ENCODE measurements around the gene WBP1.
A peak's percentile ranks its signal among the peaks of the same experiment; 100 is the strongest.

WBP1 gene

DNA sequence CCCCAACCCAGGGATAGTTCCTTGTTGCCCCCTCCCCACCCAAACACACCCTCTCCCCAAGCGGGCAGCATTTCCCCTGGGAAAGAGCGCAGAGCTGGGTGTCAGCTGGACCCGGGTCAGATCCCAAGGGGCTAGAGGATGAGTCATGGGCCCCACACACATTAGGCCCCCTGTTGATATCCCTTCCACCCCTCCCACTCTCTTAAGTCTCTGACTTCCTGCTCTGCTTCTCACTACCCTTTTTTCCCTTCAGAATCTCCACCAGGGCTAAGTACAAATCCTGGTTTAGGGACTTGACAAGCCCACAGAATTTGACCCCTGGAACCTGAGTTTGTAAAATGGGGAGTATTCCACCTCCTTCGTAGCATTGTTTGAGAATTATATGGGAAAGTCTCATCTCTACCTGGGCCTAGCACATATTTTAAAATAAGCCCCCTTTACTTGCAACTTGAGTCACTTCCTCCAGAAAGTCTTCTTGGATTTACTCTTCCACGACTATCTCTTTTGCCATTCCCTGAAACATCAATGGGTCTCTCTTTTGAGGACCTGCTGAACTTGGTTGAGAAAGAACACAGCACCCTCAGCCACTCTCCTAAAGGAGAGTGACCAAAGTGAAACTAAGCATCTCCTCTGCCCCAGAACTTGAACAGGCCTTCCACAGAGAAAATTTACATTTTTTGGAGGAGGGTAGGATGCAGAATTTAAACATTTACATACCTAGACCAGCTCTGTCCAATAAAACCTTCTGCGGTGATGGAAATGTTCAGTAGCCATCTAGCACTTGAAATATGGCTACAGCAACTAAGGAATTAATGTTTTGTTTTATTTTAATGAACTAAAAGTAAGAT is 21.2 kb upstream of the WBP1 start:
- CTCF ChIA-PET, result no interaction called here

DNA sequence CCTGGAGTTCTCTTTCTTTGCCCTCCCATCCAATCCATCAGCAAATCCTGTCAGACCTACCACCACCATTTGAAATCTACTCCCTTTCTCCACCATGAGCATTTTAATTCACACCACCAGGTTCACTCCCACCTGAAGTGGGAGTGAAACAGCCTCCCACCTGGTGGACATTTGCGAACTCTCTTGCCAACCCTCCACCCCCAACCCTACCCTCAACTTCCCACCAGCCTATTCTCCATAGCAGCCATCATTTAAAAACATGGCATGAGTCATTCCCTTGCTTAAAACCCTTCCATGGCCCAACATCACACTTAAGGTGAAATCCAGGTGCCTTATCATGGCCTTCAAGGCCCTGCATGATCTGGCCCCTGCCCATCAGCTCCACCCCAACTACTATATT is 20.0 kb upstream of the WBP1 start:
- no peak for DNase-seq (ENCODE audit: low spot score)
- H3K27ac ChIP-seq, result peak overlapping the region; percentile 27
- POLR2A ChIA-PET (ENCODE audit: low non-redundant PET), result no interaction called here
- CTCF ChIA-PET, result no interaction called here
- TF ChIP-seq, protein P1, sequence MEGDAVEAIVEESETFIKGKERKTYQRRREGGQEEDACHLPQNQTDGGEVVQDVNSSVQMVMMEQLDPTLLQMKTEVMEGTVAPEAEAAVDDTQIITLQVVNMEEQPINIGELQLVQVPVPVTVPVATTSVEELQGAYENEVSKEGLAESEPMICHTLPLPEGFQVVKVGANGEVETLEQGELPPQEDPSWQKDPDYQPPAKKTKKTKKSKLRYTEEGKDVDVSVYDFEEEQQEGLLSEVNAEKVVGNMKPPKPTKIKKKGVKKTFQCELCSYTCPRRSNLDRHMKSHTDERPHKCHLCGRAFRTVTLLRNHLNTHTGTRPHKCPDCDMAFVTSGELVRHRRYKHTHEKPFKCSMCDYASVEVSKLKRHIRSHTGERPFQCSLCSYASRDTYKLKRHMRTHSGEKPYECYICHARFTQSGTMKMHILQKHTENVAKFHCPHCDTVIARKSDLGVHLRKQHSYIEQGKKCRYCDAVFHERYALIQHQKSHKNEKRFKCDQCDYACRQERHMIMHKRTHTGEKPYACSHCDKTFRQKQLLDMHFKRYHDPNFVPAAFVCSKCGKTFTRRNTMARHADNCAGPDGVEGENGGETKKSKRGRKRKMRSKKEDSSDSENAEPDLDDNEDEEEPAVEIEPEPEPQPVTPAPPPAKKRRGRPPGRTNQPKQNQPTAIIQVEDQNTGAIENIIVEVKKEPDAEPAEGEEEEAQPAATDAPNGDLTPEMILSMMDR (conservative IDR thresholded peaks at IDR 0.05; ENCODE audit: low read depth), result no peak

More for the DNA sequence above, 21.2 kb upstream of the WBP1 start:
- peak overlapping the region; percentile 34; the same call in 1 of the 2 replicates for H3K27ac ChIP-seq
- DNase-seq (ENCODE audit: low spot score), result no peak
- TF ChIP-seq, protein P1 (conservative IDR thresholded peaks at IDR 0.05; ENCODE audit: low read depth), result no peak
- POLR2A ChIA-PET (ENCODE audit: low non-redundant PET), result no interaction called here

DNA sequence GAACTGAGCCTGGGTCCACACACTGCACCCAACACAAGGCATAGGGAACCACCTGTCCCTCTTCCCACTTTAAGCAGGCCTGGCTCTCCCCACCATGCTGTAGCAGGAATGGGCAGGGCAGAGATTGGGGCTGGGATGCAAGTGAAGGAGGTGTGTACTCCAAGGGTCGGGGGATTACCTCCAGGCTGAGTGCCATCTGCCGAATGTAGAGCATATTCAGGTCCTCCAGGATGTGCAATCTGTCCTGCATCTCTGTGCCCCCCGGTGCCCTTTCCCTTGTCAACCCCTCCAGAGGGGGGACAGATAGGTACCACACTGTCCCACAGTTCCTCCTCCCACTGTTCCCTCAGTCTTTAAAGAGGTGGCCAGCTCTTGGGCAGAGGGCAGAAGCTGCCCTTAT is 18.9 kb upstream of the WBP1 start:
- ChIA-PET CTCF (interaction anchor here (0.6 to 1.0 kb wide), 2 partner anchors 12 to 16 kb away, joined by 3 read pairs; partner anchors contain the start of gene INO80B), POLR2A (ENCODE audit: low non-redundant PET) (interaction anchor here (1.4 kb wide), 1 partner anchor 19 kb away, joined by 5 read pairs; the partner anchor contains the start of gene WBP1)
- peak overlapping the region; percentile 94 for H3K27ac ChIP-seq
- no peak for DNase-seq (ENCODE audit: low spot score)
- TF ChIP-seq, protein P1 (conservative IDR thresholded peaks at IDR 0.05; ENCODE audit: low read depth), result no peak

DNA sequence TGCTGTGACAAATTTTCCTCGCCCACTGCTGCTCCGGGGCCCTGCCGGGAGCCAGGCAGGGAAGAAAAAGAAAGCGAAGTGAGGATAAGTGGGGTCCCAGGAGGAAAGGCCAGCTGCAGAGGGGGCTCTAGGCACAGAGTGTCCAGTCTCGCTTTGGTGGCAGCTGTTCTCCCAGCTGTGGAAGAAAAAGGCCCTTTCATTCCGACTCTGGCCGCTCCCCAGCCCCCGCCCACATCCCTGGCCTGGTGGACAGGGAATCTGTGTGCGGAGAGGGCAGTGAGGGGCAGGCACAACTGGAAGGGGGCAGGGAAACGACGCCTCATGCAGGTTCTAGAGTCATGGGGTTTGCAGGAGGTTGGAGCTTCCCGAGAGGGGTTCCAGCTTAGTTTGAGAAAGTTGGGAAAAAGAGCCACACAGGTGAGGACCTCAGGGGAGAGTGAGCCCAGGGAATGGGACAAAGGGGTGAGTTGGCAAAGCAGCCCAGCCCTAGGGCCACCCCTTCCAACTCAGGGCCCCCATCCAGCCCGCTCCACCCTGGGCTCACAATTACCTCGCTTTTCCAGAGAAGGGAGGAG is 18.3 kb upstream of the WBP1 start:
- CTCF ChIA-PET, result interaction anchor here (0.6 to 1.0 kb wide), 2 partner anchors 12 to 15 kb away, joined by 3 read pairs; partner anchors contain the start of gene INO80B
- H3K27ac ChIP-seq, result peak overlapping the region; percentile 94
- TF ChIP-seq, protein P1 (conservative IDR thresholded peaks at IDR 0.05; ENCODE audit: low read depth), result no peak
- DNase-seq (ENCODE audit: low spot score), result no peak
- POLR2A ChIA-PET (ENCODE audit: low non-redundant PET), result interaction anchor here (0.5 to 1.4 kb wide), 3 partner anchors 9 to 18 kb away, joined by 3 to 5 read pairs (median 3); partner anchors contain the start of gene WBP1

DNA sequence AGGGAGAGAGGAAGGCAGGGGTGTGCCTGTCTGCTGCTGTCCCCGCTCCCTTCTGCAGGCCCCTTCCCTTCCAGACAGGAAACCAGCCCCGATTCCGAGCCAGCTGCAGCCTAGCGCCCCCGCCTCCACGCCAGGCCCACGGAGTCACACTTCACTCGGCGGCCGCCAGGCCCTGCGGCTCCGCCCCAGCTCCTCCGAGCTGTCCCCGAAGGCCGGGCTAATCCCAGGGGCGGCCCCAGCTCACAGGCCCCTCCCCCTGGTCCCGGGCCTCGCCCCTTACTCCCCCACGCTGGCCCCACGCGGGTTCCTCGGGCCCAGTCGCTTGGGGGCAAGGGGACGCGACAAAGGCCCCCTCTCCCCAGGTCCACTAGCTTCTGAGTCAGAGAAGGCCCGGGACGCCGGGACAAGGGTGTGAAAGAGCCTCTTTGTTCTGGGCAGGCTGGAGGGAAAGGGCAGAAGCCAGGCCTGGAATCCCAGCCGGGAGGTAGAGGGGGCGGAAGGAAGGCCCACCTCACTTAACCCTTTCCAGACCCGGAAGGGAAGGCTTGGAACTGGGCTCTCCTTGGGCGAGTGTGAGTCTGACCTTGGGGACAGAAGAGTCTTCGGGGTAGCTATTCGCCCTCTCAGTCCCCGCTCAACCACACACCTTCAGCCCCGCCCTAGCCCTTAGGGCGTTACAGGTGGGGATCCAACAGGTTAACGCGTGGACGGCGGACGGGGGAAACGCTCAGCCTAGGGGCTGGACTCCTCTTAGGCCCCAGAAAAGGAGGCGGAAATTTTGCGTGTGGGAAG is 17.7 kb upstream of the WBP1 start:
- POLR2A ChIA-PET (ENCODE audit: low non-redundant PET), result interaction anchor here (0.5 to 1.4 kb wide), 3 partner anchors 9 to 18 kb away, joined by 3 to 5 read pairs (median 3); partner anchors contain the start of gene WBP1
- peak; percentile 96 for DNase-seq (ENCODE audit: low spot score)
- CTCF ChIA-PET, result interaction anchor here (1.0 kb wide), 1 partner anchor 14 kb away, joined by 3 read pairs; the partner anchor contains the start of gene INO80B
- TF ChIP-seq, protein P1 (conservative IDR thresholded peaks at IDR 0.05; ENCODE audit: low read depth), result no peak
- H3K27ac ChIP-seq, result peak overlapping the region; percentile 94

Measured in RWPE1 (cell line).